GM08714 (cell line): ENCODE results near the gene MTUS2.

Experiments used
- H3K4me3 ChIP-seq: fragments of 200-500 bp; sonication (Bioruptor generic); 2 replicates; pipeline ENCODE4 v1.5.1; 2014; ENCODE audit warnings: mild to moderate bottlenecking, low read length, inconsistent platforms
- ZNF274 ChIP-seq: IDR thresholded peaks from 2 replicates; pipeline ENCODE4 v1.6.1; 2012; ENCODE audit warnings: mild to moderate bottlenecking, low read depth, low read length

Gene MTUS2

GRCh38 chr13:29464105-29464679 lies 644.1 kb downstream of the MTUS2 start:
- H3K4me3 ChIP-seq = no peak overlapping the region
- TF ChIP-seq ZNF274 = no peak

DNA sequence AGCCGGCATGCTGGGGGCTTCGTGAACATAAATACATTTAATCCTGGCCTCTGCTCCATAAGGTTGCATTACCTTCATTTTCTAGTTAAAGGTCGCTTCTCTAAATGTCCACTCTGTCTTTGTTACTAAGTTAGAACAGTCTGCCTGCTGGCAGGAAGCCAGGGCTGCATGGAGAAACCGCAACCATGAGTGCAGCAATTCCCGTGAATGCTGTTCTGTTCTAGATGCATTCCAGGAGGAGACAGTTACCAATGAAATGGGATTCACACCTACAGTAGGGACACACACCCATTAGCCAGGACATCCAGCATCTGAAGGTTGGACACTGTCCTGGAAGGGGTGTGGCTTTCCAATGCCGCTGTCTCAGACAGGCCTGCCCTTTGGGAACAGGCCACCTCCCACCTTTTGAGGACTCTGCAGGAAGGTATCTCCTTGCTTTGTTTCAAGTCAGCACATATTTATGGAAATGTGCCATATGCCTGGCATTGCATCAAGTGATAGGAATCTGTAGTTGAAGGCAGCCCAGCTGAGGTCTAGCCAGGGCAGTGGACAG lies 645.7 kb downstream of the MTUS2 start:
- no peak for TF ChIP-seq ZNF274
- H3K4me3 ChIP-seq = no peak overlapping the region

GRCh38 chr13:29471551-29471950 lies 651.4 kb downstream of the MTUS2 start:
- no peak overlapping the region for H3K4me3 ChIP-seq
- no peak for TF ChIP-seq ZNF274

DNA sequence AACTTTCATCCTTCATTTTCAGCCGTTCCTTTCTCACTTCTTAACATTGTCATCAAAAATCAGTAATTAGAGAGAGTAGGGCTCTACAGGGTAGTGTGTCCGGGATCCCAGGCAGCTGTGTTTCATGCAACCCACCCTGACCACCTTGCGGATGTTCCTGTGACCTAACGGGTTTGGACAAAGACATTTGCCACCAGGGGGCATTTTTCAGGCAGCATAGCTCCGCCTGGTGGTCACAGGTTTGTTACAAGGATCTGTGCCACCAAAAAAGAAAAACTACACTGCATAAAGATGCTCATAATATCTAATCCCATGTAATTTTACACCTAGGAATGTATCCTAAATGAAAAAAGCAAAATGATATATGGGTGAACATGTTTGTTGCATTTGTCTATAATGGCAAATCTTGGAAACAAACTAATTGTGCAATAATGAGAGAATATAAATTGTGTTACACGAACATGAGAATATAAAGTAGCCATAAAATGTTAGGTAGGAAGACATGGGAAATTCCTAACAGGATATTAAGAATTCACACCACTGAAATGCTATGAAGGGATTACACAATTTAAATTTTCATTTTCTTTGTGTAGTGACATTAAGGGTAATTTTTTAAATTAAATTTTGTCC lies 652.3 kb downstream of the MTUS2 start:
- no peak overlapping the region for H3K4me3 ChIP-seq
- TF ChIP-seq ZNF274 = no peak

- no peak for TF ChIP-seq ZNF274
- no peak overlapping the region for H3K4me3 ChIP-seq
These were observed 653.0 kb downstream of the MTUS2 start for GRCh38 chr13:29473166-29473565.

- TF ChIP-seq ZNF274 = no peak
- no peak overlapping the region for H3K4me3 ChIP-seq
These were observed 654.9 kb downstream of the MTUS2 start for GRCh38 chr13:29474991-29475390.

DNA sequence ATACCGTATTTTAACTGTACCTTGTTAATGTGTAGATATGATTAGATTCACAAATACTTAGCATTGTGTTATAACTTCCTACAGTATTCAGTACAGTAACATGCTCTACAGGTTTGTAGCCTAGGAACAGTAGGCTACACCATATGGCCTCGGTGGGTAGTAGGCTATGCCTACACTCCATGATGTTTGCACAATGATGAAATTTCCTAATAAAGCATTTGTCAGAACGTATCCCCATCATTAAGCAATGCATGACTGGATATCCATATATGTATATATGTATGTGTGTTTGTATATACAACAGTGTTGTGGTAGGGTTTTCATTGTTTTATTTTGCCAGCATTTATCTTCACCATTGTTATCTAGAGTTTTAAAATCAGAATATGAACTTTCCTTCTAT lies 655.9 kb downstream of the MTUS2 start:
- H3K4me3 ChIP-seq = no peak overlapping the region
- TF ChIP-seq ZNF274 = no peak

DNA sequence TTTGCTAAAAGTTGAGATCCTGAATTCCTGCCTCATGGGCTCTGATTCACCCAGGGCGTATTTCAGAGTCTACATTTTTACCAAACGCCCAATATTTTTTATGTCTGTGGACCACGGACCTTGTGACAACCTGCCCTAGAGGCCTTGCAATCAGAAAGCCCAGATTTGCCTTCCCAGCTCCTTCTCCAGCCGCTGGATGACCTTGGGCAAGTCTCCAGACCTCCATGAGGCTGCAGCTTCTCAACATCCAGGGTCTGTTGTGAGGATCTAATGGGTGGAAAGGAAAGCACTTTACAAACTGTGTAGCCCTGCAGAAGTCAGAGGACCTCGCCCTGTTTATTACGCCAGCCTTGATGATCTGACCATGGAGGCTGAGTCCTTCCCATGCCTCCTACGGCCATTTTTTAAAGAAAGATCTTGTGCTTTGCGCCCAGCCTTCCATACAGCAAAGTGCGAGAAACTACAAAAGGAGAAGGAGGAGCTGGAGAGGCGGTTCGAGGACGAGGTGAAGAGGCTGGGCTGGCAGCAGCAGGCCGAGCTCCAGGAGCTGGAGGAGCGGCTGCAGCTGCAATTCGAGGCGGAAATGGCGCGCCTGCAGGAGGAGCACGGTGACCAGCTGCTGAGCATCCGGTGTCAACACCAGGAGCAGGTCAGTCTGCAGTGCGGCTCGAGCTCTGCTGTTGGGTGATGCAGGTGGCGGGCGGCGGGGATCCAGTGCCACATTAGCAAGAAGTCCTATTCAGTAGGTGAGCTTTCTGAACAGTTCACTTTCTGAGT lies 659.8 kb downstream of the MTUS2 start:
- no peak for TF ChIP-seq ZNF274
- no peak overlapping the region for H3K4me3 ChIP-seq

DNA sequence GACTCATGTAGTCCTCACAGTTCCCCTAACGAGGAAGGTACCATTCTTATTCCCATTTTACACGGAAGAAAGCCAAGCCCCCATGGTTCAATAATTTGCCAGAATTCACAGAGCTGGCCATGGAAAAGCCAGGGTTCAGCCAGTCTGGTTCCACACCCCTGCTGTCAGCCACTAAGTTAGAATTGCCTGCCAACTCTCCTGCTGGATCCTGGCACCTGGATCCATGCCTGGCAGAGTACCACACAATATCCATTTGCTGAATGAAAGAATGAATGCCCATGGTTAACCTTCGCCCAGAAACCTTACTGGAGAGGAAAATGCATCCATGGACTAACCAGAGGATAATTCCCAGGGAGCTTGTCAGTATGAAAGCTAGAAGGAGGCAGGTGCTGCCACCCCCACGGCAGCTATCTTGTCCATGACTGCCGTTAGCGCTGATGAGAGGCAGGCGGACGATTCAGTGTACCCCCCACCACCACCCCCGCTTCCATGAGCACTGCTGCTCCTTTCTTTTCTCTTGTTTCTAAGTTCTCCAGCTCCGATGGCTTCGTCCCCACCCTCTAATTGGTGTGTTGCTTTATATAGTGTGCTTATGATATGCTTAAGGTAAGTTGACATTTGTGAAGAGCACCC lies 660.9 kb downstream of the MTUS2 start:
- no peak overlapping the region for H3K4me3 ChIP-seq
- TF ChIP-seq ZNF274 = no peak

- TF ChIP-seq ZNF274 = no peak
- H3K4me3 ChIP-seq = no peak overlapping the region
These were observed 661.5 kb downstream of the MTUS2 start for GRCh38 chr13:29481603-29482002.

- TF ChIP-seq ZNF274 = no peak
- H3K4me3 ChIP-seq = no peak overlapping the region
These were observed 662.4 kb downstream of the MTUS2 start for GRCh38 chr13:29482504-29482903.

GRCh38 chr13:29483211-29483610 lies 663.1 kb downstream of the MTUS2 start:
- no peak overlapping the region for H3K4me3 ChIP-seq
- TF ChIP-seq ZNF274 = no peak

GRCh38 chr13:29483623-29484022 lies 663.5 kb downstream of the MTUS2 start:
- no peak for TF ChIP-seq ZNF274
- H3K4me3 ChIP-seq = no peak overlapping the region

- no peak for TF ChIP-seq ZNF274
- H3K4me3 ChIP-seq = no peak overlapping the region
These were observed 664.1 kb downstream of the MTUS2 start for GRCh38 chr13:29484236-29484635.
